GM19043 (cell line): ENCODE data around the gene OR2M5.

Experiments used
- ATAC-seq: cut with Tn5 transposase; IDR thresholded peaks from one replicate; pipeline ENCODE4 v1.9.1; 2021; ENCODE audit warnings: low read depth; ENCODE audit not compliant: unreplicated experiment

Gene OR2M5, protein sequence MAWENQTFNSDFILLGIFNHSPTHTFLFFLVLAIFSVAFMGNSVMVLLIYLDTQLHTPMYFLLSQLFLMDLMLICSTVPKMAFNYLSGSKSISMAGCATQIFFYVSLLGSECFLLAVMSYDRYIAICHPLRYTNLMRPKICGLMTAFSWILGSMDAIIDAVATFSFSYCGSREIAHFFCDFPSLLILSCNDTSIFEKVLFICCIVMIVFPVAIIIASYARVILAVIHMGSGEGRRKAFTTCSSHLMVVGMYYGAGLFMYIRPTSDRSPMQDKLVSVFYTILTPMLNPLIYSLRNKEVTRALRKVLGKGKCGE

DNA sequence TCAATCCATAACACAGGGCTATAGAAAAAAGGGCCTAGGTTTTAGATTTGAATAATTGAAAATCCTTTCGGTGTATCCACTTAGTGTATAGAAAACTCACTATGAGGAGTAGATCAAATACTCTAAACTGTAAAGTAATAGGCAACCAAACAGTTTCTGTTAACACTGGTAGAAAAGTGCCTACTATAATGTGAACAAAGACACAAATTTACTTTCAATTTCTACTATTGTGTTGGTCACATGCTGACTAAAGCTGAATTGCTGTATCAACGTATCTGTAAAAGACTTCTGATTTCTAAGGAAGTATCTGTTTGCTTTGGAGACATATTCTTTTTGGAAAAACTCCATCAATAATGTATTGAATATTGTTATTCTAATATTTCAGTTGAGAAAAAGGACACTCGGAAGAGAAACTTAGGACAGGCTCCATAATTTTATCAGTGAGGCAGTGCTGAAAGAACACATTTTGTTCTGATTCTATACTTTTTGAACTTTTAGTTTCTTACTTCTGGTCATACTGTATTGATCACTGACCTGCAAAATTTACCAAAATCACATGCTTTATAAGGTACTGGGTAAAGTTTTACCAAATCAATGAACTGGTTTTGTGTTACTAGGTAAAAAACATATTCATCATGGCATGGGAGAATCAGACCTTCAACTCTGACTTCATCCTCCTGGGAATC lies at the start of gene OR2M5:
Gene OR2M5, plus strand, starts transcription at position 636 of the 686 bp plus-strand sequence. Its CDS starts 0 bp downstream, at position 636.
- ATAC-seq: no peak

GRCh38 chr1:248098529-248098928 lies 46.4 kb upstream of the OR2M5 start:
- ATAC-seq: no peak

GRCh38 chr1:248102847-248103246 lies 42.1 kb upstream of the OR2M5 start:
- ATAC-seq: no peak

DNA sequence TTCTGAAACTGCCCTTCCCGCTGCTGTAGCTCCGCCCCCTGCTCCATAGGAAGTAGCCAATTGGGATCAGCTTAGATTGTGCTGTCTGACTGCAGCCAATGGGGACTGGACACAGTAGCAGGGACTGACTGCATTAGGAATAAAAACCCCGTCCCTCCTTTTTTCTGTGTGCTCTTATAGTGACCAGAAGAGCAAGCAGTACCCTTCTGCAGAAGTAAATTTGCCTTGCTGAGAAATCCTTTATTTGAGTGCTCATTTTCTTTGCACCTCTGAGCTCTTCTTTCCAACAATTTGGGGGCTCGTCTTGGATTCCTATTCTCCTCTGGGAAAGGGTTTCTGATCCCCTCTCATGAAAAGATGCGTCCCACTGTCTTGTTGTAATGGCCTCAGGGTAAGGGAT lies 33.8 kb upstream of the OR2M5 start:
- no peak for ATAC-seq

DNA sequence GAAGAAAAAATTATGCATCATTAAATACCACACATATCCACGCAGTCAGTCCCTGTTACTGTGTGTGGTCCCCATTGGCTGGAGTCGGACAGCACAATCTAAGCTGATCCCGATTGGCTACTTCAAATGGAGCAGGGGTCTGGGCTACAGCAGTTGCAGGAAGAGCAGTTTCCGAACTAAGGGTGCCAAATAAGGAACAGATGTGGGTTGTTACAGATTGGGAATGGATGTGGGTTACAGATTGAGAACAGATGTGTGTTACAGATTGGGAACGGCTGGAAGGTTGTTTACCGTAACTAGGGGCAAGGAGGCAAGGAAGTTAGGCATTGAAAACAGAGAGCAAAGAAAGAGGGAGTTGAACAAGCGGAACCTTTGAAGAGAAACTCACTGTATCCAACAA lies 30.1 kb upstream of the OR2M5 start:
- no peak for ATAC-seq

DNA sequence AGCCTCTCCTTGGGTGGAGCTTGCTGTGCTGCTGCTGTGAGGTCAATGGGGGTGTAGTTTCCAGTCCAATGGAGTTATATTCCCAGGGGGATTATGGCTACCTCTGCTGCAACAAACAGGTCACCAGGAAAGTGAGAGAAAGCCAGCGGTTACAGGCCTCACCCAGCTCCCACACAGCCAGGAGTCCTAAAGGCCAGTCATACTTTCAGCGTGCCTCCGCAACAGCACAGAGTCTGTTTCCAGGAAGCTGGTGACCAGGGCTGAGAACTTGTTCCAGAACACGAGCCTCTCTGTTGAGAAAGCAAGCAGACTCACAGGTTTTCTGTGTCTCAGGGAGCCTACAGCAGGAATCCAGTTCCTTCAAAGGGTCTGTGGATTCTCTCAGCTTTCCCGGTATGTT lies 17.3 kb upstream of the OR2M5 start:
- no peak for ATAC-seq

GRCh38 chr1:248136811-248137210 lies 8.1 kb upstream of the OR2M5 start:
- no peak for ATAC-seq

DNA sequence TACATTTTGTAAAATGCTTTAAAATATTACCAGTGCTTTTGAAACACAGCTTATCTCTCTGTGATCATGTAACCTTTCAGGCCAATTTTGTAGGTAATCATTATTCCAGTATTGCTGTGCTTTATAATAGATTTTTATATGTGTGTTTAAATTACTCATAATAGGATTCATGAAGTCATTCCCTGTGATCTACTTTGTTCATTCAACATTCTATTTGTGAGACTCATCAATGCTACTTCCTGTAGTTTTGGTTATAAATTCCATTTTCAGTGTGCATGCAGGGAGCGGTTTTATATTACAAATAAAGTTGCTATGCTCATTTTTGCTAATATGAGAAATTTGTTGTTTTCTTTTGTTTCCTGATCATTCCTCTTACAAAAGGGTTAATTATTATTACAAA lies 4.1 kb upstream of the OR2M5 start:
- no peak for ATAC-seq

- ATAC-seq: no peak
Measured at GRCh38 chr1:248143311-248143710, 1.6 kb upstream of the OR2M5 start.

GRCh38 chr1:248152056-248152827 lies 7.3 kb downstream of the OR2M5 start:
- no peak for ATAC-seq

DNA sequence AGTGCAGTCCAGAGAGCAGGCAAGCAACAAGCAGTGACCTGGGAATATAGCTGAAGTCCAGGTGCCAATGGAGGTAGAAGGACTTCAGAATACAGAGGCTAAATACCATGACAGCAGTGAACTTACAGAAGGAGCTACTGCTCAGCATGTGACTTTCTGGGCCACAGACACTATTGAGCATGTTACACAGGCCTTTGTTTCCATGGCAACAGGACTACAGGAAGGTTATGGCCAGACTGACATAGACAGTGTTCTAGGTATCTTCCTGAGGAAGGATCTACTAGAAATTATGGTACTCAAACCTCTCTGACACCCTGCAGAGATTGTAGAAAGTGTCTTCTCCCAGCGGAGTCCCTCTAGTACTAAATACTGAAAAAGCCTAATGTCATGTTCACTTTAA lies 11.0 kb downstream of the OR2M5 start:
- no peak for ATAC-seq

DNA sequence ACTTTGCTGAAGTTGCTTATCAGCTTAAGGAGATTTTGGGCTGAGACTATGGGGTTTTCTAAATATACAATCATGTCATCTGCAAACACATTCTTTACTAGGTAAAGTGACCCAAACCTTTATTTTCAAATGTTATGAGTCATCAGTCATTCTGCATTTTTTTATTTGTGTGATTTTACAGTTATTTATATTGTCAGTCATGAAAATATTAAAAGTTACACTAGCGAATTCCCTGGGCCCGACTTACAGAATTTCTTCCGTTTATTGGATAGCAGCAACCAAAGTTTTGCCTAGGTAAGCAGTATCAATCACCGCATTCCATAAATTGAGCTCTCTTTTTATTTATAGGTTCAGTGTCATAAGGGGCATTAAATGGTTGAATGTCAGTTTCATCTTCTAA lies 13.8 kb downstream of the OR2M5 start:
- no peak for ATAC-seq

DNA sequence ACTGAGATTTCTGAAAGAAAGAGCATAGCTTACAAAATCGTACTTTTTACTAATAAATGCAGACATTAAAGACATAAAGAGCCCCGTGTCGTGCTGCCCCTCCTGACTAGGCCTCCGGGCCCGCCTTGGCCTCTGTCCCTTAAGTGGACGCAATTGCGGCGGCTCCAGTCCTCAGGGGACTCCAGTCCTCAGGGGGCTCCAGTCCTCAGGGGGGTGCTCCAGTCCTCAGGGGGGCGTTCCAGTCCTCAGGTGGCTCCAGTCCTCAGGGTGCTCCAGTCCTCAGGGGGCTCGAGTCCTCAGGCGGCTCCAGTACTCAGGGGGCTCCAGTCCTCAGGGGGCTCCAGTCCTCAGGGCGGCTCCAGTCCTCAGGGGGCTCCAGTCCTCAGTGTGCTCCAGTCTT lies 19.1 kb downstream of the OR2M5 start:
- ATAC-seq: no peak

- no peak for ATAC-seq
Measured at GRCh38 chr1:248165186-248165585, 20.2 kb downstream of the OR2M5 start.

DNA sequence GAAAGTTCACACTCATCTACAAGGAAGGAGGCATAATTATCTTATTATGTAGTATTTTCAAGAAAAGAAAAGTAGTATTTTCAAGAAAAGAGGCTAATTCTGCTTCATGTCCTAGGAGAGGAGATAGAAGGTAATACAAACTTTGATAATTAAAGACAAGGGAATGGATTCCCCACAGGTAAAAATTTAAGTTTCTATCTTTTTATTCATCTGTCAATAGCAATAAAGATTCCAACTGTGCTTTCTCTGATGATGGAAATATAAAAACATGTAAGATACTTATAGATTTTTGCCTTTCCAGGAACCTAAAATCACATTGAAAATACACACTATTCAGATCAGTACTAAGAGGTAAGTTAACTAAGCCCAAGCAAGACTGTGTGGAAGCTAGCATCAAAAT lies 29.6 kb downstream of the OR2M5 start, which contains the start of gene OR2M2:
Gene OR2M2, plus strand, starts transcription at position 301 of the 400 bp plus-strand sequence. CDS start 5,165 bp downstream, outside the sequence.
- ATAC-seq: no peak

GRCh38 chr1:248183996-248184395 lies 39.0 kb downstream of the OR2M5 start:
- ATAC-seq: no peak

DNA sequence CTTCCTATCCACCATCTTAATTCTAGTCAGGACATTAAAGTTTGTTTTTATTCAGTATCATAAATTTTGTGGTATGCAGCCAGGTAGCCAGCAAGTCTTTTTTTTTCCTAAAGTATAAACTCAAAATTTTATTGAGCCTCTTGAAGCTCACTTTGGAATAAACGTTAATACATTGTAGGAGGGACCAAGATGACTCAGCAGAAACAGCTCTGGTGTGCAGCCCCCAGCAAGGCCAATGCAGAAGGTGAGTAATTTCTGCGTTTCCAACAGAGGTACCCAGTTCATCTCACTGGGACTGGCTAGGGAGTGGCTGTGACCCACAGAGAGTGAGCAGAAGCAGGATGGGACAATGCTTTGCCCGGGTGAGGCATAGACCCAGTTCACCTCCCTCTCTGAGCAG lies 42.4 kb downstream of the OR2M5 start:
- no peak for ATAC-seq

DNA sequence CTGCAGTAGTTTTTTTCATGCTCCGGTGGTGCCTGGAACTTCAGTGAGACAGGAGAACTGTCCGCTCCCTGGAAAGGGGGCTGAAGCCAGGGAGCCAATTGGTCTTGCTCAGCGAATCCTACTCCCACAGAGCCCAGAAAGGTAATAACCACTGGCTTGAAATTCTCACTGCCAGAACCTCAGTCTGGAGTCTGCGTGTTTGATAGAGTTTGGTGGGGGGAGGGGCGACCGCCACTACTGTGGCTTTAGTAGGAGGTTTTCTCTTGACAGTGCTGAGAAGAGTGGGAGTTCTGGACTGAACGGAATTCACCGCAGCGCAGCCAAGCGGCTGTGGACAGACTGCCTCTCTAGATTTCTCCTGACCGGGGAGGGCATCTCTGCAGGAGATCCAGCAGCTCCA lies 44.1 kb downstream of the OR2M5 start:
- no peak for ATAC-seq

GRCh38 chr1:248194117-248194516 lies 49.2 kb downstream of the OR2M5 start:
- no peak for ATAC-seq
